HG03064 (cell line): ENCODE measurements around the gene HTATSF1.

Experiments
- ATAC-seq: cut with Tn5 transposase; IDR thresholded peaks from one replicate; pipeline ENCODE4 v1.9.1; 2021; ENCODE audit warnings: low read depth; ENCODE audit not compliant: unreplicated experiment

The HTATSF1 gene

GRCh38 chrX:136496186-136496763 is 1.1 kb upstream of the HTATSF1 start:
- ATAC-seq = no peak

- peak; percentile 80 for ATAC-seq
Measured at GRCh38 chrX:136496764-136497555, 432 bp upstream of the HTATSF1 start.

GRCh38 chrX:136519069-136519468 is 21.7 kb downstream of the HTATSF1 start:
- no peak for ATAC-seq

GRCh38 chrX:136523770-136524169 is 26.4 kb downstream of the HTATSF1 start:
- ATAC-seq = no peak

GRCh38 chrX:136525738-136526606 is 28.6 kb downstream of the HTATSF1 start:
- no peak for ATAC-seq

- no peak for ATAC-seq
Measured at GRCh38 chrX:136528645-136529315, 31.4 kb downstream of the HTATSF1 start.

GRCh38 chrX:136529795-136530194 is 32.4 kb downstream of the HTATSF1 start:
- ATAC-seq = no peak

GRCh38 chrX:136531951-136532350 is 34.6 kb downstream of the HTATSF1 start, which contains the start of gene VGLL1:
Gene VGLL1 (plus strand): TSS chrX:136532215. CDS start chrX:136536021, 3,806 bp downstream.
- no peak for ATAC-seq

- no peak for ATAC-seq
Measured at GRCh38 chrX:136534131-136534530, 36.7 kb downstream of the HTATSF1 start.

- no peak for ATAC-seq
Measured at GRCh38 chrX:136538811-136539210, 41.4 kb downstream of the HTATSF1 start.

- no peak for ATAC-seq
Measured at GRCh38 chrX:136540226-136540625, 42.8 kb downstream of the HTATSF1 start.

- ATAC-seq = no peak
Measured at GRCh38 chrX:136541294-136541693, 43.9 kb downstream of the HTATSF1 start.

GRCh38 chrX:136542281-136542680 is 44.9 kb downstream of the HTATSF1 start:
- no peak for ATAC-seq

GRCh38 chrX:136546371-136546781 is 49.0 kb downstream of the HTATSF1 start:
- ATAC-seq = no peak

- ATAC-seq = no peak
Measured at GRCh38 chrX:136549226-136549625, 51.8 kb downstream of the HTATSF1 start.

- ATAC-seq = no peak
Measured at GRCh38 chrX:136551410-136551809, 54.0 kb downstream of the HTATSF1 start.

GRCh38 chrX:136555694-136556093 is 58.3 kb downstream of the HTATSF1 start:
- ATAC-seq = no peak
